NCI-H774 (cell line): ENCODE measurements around the gene TEKT2.

Source experiments
- DNase-seq: peaks from one replicate; lab custom pipeline; 2025; lab: John Stamatoyannopoulos, UW

The TEKT2 gene

DNA sequence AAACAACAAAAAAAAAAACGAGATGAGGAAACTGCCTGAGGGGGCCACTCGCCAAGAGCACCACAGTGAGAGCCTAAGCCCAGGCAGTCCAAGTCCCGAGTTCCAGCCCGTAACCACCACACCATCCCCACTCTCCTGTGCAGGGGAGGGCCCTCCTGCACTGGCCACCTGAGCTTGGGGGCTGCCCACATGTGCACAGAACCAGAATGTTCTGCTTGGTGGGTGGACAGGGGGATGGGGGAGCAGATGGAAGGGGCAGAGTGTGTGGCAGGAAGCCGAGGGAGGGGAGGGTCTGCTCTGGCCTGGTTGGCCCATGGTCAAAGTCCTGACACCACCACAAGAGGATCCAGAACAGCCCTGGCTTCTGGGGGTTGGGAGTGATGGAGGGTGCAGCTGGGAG lies 22.4 kb downstream of the TEKT2 start:
- no peak for DNase-seq

DNA sequence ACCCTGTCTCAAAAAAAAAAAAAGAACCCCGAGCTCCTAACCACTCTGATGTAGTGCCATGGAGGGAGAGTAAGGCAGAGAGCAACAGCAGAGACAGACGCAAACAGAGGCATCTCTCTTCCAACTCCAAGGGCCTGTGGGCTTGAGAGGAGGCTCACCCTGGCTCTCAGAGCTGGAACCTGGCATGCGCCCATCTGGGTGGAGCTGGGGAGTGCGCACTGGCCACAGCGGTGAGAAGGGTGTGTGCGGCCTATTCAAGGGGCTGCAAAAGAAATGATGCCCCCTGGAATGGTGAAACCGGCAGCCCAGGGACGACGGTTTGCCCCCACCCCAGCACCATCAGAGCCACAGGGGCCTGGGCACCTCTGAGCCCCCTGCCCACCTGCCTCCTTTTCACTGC lies 23.5 kb downstream of the TEKT2 start:
- DNase-seq: no peak

GRCh38 chr1:36108314-36108713 lies 24.4 kb downstream of the TEKT2 start:
- DNase-seq: no peak

DNA sequence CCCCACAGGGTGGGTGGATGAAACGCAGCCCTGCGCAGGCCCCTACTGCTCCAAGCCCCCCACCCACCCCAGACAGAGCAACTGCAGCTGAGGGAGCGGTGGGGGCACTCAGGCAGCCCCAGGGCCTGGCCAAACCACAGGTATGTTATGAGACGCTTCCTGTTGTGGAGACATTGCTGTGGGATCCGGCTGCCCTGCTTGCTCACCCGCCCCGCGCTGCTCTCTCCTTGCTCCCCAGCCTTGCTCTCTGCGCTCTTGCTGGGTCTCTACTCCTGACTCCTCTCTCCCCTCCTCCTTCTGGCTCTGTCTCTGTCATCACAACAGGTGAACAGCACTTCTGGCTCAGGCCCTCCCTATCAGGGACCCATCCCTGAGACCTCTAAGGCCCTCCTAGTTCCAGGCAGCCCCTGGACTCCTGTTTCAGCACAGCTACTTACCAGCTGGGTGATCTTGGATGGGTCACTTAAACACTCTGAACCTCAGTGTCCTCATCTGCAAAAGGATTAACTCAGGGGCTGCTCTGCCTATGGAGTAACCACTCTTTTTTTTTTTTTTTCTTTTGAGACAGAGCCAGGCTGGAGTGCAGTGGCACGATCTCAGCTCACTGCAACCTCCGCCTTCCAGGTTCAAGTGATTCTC lies 25.3 kb downstream of the TEKT2 start:
- DNase-seq: no peak

- no peak for DNase-seq
These were observed 27.3 kb downstream of the TEKT2 start for GRCh38 chr1:36111151-36111550.

- no peak for DNase-seq
These were observed 28.9 kb downstream of the TEKT2 start for GRCh38 chr1:36112823-36113222.

DNA sequence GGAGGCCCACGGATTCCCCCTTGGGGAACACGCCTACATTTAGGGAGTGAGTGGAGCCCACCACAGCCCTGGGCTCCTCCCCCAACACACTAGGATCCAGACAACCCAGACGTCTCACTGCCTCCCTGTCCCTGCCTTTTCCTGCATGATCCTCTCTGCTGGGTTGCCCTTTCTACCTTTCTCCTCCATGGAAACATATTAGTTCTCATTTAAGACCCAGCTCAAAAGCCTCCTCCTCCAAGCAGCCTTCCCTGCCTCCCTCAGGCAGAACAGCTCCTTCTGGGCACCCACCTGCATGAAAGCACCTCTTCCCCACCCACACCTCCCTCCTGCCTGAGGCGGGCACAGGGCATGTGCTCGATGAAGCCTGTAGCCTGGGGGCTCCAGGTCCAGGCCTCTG lies 30.5 kb downstream of the TEKT2 start:
- no peak for DNase-seq

DNA sequence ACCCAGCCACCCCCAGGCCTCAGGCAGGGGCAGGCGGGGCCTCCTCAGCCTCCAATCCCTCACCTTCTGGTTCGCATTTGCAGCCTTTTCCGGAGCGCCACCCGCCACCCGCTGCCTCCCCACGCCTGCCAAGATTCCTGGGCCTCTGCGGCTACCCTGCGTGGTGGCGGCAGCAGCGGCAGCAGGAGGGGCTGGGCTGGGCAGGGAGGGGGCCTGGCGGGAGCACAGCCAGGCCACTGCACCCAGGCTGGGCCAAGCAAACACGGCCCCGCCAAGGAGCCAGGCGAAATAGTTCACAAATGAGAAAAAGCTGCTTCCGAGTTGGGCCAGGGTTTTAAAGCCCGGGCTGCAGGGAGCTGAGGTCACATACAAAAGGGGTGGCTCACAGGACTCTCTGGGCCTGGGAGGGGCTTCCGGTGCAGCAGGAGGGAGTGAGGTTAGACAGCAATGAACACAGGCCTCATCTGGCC lies 31.3 kb downstream of the TEKT2 start:
- DNase-seq: no peak

- DNase-seq: no peak
These were observed 32.0 kb downstream of the TEKT2 start for GRCh38 chr1:36115931-36116330.

DNA sequence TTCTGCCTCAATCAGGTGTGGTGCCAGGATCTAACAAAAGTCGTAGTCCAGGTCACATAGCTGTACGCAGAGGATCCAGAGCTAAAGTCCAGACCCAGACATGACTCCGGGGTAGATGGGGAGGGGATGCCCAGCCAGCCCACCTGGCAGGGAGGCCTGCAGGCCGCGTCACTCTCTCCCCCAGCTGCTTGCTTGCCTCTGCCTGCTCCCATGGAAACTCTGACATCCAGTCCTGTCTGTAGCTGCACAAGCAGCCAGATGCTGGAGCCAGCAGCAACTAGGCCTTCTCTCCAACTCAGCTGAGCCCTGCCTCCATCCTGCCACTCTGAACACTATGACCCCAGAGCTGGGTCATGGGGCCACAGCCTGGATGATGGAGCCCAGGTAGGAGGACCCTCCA lies 33.0 kb downstream of the TEKT2 start:
- no peak for DNase-seq

GRCh38 chr1:36118447-36119204 lies 34.7 kb downstream of the TEKT2 start:
- no peak for DNase-seq

- DNase-seq: no peak
These were observed 35.6 kb downstream of the TEKT2 start for GRCh38 chr1:36119456-36119855.

- DNase-seq: no peak
These were observed 38.5 kb downstream of the TEKT2 start for GRCh38 chr1:36122062-36123030.

GRCh38 chr1:36123356-36123755 lies 39.5 kb downstream of the TEKT2 start:
- DNase-seq: no peak

- no peak for DNase-seq
These were observed 40.7 kb downstream of the TEKT2 start for GRCh38 chr1:36124404-36125128.

DNA sequence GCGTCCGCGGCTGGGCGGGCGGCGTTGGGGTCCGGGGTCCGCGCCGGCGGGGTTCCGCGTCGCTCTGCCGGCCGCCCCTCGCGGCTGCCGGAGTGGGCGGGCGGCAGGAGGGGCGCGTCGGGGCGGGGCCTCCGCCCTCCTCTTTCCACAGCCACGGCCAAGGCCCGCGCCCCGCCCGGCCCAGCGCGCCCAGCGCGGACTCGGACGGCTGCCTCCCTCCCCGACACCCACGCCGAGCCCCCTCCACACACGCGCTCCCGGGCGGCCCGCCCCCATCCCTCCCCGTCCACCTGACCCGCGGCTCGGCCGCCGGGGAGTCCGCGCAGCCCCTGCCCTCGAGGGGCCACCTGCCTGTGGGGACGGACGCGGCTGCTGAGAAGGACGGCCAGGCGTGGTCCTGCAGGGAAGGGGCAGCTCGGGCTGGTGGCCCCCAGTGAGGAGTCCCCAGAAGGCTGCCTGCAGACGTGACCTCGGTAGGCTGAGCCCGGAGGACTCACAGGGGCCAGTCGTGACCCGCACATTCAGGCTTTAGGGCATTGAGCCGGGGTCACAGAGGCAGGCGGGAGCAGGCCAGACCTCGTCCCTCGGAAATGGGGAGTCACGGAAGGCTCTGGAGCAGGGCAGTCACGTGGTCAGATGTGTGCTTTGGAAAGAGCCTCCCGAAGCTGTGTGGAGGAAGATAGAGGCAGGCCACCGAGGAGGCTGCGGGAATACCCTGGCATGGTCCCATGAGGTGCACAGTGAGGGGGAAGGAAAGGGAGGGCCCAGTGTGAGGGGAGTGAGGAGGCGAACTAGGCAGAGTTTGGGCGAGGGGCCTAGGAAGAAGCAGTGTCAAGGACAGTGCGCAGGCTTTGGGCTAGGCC lies 41.5 kb downstream of the TEKT2 start, which contains the start of gene COL8A2:
COL8A2 (minus strand) TSS at position 94 of the 863 bp plus-strand sequence. CDS start 24,980 bp downstream, outside the sequence.
- no peak for DNase-seq

DNA sequence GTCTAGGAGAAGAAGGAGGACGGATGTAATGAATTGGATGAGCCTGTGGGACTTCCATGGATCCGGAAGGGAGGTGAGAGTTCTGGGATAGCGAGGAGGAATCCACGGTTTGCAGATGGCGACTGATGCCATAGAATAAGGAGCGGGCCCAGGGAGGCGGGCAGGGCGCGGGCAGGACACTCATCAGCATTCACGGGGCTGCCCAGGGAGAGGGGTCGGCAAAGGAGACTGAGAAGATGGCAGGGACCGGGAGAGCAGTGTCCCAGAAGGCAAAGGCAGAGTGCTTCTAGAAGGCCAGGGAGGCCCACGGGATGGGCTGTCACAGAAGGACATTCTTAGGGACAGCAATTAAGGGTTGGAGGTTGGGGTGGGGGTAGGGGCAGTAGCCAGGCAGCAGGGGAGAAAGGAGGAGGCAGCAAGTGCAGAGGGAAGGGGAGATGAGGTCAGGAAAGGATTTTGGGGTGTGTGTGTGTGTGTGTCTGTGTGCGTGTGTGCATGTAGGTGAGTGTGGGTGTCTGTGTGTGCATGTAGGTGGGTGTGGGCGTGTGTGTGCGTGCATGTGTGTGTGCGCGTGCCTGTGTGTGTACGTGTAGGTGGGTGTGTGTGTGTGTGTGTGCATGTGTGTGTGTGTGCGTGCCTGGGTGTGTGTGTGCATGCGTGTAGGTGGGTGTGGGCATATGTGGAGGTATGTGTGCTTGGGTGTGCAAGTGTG lies 42.3 kb downstream of the TEKT2 start:
- DNase-seq: no peak

DNA sequence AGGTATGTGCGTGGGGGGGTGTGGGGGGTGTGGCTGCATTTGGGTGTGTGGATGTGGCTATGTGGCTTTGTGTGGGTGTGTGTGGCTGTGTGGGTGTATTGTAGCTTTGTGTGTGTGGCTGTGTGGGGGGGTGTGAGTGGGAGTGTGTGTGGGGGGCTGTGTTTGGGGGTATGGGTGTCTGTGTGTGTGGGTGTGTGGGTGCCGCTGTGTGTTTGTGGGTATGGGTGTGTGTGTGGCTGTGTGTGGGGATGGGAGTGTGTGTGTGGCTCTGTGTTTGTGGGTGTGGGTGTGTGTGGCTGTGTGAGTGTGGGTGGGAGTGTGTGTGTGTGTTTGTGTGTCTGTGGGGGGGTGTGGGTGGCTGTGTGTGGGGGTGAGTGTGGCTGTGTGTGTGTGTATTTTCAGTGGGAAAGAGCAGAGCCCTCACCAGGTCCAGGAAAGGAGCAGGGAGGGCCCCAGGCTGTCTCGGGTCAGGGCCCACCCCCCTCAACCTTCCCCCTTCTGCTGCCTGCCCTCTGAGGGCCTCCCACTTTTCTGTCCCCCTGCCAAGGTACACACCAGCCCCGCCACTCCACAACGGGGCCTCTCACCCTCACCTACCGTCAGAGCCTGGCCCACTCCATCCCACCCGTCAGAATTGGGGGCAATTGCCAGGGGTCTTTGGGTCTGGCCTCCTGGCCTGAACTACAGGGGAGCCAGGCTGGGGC lies 43.1 kb downstream of the TEKT2 start:
- DNase-seq: no peak

DNA sequence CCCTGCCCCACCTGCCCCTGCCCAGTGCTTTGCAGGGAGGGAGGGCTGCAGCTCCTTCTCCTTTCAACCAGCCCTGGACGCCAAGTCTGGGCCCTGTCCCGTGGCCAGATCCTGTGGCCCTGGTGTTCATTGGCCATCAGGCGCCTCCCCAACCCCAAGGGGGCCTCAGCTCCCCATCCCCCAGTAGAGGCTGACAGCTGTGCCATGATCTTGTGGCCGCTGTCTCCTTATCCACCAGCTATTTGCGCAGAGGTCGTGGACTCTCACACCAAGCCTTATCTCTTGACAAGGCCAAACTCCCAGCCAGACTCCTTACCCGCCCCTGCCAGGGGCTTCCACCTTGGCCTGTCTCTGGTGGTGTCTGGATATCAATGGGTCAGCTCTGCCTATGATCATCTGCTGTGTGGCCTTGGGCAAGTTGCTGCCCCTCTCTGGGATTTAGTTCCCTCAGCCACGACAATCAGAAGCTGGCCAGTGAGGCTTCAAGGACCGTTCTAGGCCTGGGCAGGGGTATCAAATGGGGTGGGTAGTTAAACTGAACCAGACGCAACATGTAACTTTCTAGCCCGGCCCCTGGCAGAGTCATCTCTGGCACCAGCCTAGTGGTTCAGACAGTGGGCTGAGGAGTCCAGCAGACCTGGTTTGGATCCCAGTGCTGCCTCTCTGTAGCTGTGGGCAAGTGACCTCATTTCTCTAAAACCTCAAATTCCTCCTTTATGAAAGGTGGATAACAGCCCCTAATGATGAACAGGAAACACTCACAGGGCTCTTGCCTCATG lies 44.4 kb downstream of the TEKT2 start:
- DNase-seq: no peak
